ENCODE results near the gene TEX2.

DNA sequence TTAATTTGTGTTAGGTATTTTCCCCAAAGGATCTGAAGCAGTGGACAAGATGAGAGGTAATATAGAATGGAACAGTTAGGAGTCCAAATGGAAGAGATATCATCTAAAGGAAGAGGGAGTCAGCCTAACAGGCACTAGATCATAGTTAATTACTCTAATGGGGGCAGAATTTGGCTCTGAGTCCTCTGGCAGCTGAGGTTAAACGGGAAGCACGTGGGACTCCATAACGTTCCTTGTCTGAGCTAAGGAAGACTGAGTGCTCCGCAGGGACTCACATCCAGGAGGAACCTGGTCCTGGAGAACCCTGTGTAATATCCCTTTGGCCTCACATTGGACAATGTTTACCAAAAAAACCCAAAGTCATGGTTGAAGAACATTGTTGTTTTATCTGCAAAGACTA lies 46.6 kb upstream of the TEX2 start:
- TF ChIP-seq, protein P1, sequence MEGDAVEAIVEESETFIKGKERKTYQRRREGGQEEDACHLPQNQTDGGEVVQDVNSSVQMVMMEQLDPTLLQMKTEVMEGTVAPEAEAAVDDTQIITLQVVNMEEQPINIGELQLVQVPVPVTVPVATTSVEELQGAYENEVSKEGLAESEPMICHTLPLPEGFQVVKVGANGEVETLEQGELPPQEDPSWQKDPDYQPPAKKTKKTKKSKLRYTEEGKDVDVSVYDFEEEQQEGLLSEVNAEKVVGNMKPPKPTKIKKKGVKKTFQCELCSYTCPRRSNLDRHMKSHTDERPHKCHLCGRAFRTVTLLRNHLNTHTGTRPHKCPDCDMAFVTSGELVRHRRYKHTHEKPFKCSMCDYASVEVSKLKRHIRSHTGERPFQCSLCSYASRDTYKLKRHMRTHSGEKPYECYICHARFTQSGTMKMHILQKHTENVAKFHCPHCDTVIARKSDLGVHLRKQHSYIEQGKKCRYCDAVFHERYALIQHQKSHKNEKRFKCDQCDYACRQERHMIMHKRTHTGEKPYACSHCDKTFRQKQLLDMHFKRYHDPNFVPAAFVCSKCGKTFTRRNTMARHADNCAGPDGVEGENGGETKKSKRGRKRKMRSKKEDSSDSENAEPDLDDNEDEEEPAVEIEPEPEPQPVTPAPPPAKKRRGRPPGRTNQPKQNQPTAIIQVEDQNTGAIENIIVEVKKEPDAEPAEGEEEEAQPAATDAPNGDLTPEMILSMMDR (optimal IDR thresholded peaks at IDR 0.05 in 1 of 3, IDR thresholded peaks at IDR 0.05 in 1 of 3, conservative IDR thresholded peaks at IDR 0.05 in 1 of 3; ENCODE audit: extremely low read depth in 1 of 3, insufficient read depth in 2 of 3, low read length in 3 of 3) = no peak
- no peak for TF ChIP-seq EZH2 (IDR thresholded peaks at IDR 0.05; ENCODE audit: low read length)

Data from keratinocyte (primary cell).